Hepatocyte (in vitro differentiated cells): Measurements from ENCODE around the gene H2AZ1.

Source experiments
- EZH2 ChIP-seq: fragments of 200-600 bp; sonication (generic); IDR thresholded peaks from 2 replicates; pipeline ENCODE4 v1.6.1; 2016; ENCODE audit warnings: antibody characterized with exemption, mild to moderate bottlenecking, borderline replicate concordance
- TF ChIP-seq, protein P1 (sequence below): fragments of 200-600 bp; sonication (generic); IDR thresholded peaks from 2 replicates; pipeline ENCODE4 v1.5.1; 2016; ENCODE audit warnings: antibody characterized with exemption, mild to moderate bottlenecking; ENCODE audit not compliant: poor library complexity

- TF ChIP-seq, protein P1, sequence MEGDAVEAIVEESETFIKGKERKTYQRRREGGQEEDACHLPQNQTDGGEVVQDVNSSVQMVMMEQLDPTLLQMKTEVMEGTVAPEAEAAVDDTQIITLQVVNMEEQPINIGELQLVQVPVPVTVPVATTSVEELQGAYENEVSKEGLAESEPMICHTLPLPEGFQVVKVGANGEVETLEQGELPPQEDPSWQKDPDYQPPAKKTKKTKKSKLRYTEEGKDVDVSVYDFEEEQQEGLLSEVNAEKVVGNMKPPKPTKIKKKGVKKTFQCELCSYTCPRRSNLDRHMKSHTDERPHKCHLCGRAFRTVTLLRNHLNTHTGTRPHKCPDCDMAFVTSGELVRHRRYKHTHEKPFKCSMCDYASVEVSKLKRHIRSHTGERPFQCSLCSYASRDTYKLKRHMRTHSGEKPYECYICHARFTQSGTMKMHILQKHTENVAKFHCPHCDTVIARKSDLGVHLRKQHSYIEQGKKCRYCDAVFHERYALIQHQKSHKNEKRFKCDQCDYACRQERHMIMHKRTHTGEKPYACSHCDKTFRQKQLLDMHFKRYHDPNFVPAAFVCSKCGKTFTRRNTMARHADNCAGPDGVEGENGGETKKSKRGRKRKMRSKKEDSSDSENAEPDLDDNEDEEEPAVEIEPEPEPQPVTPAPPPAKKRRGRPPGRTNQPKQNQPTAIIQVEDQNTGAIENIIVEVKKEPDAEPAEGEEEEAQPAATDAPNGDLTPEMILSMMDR: no peak
- TF ChIP-seq EZH2: no peak
Measured at GRCh38 chr4:99983289-99983943, 33.3 kb upstream of the H2AZ1 start.
